GM12891 (cell line): Measurements from ENCODE around the gene PRUNE2.

ENCODE experiments used
- PAX5 ChIP-seq: IDR thresholded peaks from 2 replicates; pipeline ENCODE4 v1.6.1; 2011; ENCODE audit warnings: low read length, moderate library complexity, mild to moderate bottlenecking; ENCODE audit not compliant: insufficient read depth, severe bottlenecking
- POLR2A ChIP-seq: IDR thresholded peaks from 2 replicates; pipeline ENCODE4 v1.6.1; 2011; ENCODE audit warnings: low read depth, low read length, control low read depth
- POLR2AphosphoS5 ChIP-seq: IDR thresholded peaks from 2 replicates; pipeline ENCODE4 v1.6.1; 2011; ENCODE audit warnings: low read depth, low read length, control low read depth
- SPI1 ChIP-seq: IDR thresholded peaks from 2 replicates; pipeline ENCODE4 v1.6.1; 2011; ENCODE audit warnings: low read depth, low read length, control low read depth
- TAF1 ChIP-seq: IDR thresholded peaks from 2 replicates; pipeline ENCODE4 v1.6.1; 2011; ENCODE audit warnings: low read depth, low read length, control low read depth

DNA sequence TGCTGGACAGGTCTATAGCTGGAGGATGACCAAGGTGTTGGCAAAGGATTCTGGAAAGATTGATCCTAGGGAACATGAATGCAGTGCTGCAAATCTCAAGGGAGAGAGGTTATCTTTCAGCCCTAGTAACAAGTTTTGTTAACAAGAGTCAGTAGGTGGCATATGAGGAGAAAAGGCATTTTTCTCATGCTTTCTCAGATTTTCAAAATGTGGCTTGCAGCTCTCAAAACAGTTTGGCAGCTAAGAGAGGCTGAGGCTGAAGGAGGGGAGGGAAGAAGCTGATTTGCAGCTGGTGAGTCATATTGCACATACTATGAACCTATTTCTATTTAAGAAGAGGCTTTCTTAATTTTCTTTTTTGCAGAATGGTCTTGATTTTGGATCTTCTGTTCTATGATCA lies 205.9 kb downstream of the PRUNE2 start:
- no peak for TF ChIP-seq POLR2A
- TF ChIP-seq POLR2AphosphoS5 = no peak
- no peak for TF ChIP-seq TAF1
- TF ChIP-seq SPI1 = no peak
- TF ChIP-seq PAX5 = no peak
